ENCODE results near the gene SSTR3.
"Not testable (repeated sequence)": the region's sequence is repeated elsewhere in the genome, so short reads cannot be mapped to it uniquely, and the experiment has no call there.

SSTR3 gene

DNA sequence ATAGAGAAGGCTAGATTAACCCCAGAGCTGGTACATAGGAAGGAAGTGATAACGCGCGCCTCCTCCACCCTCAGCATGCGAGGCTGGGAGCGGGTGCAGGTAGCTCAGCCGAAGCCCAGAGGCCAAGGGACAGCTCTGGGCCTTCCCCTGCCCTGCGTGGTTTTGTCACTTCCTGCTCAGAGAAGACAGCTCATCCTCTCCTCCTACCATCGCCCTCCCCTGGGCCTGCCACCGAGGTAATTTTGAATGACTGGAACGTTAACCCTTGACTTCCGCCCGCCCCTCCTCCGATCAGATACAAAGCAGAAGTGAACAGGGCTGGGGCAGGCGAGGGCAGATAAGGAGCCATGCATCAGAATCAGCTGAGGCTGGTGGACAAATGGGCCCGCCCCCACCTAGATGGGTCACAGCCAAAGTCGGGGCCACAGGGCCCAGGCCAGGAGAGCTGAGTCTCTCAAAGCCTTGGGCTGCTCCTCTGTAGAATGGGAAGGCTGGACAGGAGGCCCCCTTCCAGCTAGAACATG lies 30.2 kb upstream of the SSTR3 start:
- DNase-seq (ENCODE audit: low read depth in 1 of 2, low spot score in 1 of 2), result peak; percentile 65 to 84

- no peak for DNase-seq (ENCODE audit: low read depth in 1 of 2, low spot score in 1 of 2)
Measured at GRCh38 chr22:37241351-37242142, 29.3 kb upstream of the SSTR3 start.

- no peak for DNase-seq (ENCODE audit: low read depth in 1 of 2, low spot score in 1 of 2)
Measured at GRCh38 chr22:37240941-37241320, 28.7 kb upstream of the SSTR3 start.

DNA sequence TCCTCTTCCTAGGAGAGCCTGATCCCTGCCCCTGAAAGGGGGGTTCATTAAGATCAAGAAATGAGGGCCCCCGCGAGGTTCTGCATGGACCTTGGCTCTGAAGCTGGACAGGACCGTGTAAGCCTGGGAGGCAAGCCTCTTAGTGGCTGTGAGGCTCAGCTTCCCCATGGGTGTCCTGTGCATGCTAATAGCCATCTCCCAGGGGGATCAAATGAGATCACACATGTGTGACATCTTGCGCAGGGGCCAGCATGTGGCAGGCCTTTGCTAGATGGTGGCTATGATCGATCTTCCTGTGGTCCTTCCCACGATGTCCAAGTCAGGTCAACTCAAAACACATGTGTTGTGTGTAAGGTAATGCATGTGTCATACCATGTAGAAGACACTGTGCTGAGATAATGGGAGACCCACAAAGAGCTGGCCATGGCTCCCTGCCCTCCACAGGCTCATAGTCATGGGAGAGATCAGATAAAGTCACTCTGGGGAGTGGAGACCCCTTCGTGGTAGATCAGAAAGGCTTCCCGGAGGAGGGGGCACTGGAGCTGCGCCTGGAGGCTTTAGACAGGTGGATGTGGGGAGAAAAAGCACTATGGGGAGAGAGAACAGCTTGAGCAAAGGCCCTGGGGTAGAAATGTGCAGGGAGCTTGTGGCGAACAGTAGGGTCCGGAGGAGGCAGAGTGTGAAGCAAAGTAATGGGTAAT lies 28.1 kb upstream of the SSTR3 start:
- DNase-seq (ENCODE audit: low read depth in 1 of 2, low spot score in 1 of 2), result no peak

GRCh38 chr22:37239336-37240239 lies 27.3 kb upstream of the SSTR3 start:
- no peak for DNase-seq (ENCODE audit: low read depth in 1 of 2, low spot score in 1 of 2)

GRCh38 chr22:37237371-37238268 lies 25.3 kb upstream of the SSTR3 start:
- DNase-seq (ENCODE audit: low read depth in 1 of 2, low spot score in 1 of 2), result no peak

GRCh38 chr22:37235897-37236607 lies 23.8 kb upstream of the SSTR3 start:
- no peak for DNase-seq (ENCODE audit: low read depth in 1 of 2, low spot score in 1 of 2)

- no peak for DNase-seq (ENCODE audit: low read depth in 1 of 2, low spot score in 1 of 2)
Measured at GRCh38 chr22:37234736-37235711, 22.7 kb upstream of the SSTR3 start.

DNA sequence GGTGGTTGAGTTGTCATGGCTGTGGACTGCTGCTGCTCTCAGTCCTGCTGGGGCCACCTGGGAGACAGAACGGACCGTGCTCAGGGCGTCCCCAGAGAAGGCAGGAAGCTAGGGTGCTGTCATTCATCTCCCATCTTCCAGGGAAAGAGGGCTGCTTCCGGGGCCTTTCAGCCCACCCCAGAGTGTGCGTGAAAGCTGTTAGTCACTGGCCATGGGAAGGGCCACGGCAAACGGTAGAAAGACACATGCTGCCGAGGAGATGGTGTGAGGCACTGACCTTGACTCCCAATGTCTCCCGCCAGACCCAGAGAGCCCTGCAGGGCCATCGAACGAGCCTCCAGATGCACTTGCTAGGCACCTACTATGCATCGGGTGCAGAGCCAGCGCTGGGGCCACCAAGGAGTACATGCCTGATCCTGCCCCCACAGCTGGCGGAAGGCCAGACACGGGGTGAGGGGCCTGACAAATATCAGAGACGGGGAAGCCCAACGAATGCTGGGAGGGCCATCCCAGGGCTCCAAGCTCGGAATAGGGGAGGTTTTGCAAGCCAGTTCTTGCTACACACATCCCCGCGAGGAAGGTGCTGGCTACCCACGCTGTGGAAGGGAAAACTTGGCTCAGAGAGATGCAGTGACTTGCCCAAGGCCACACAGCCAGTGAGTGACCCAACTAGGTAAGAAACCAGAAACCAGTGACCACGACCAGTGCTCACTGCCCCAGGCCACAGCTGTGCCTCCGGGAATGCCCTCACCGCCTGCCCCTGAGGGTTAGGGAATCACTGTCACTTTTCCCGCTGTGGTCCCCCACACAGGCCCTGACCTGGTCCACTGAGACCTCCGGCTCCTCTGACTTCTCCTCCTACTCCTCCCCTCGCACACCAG lies 21.7 kb upstream of the SSTR3 start:
- DNase-seq (ENCODE audit: low read depth in 1 of 2, low spot score in 1 of 2), result no peak

GRCh38 chr22:37233371-37233750 lies 21.1 kb upstream of the SSTR3 start:
- not testable (repeated sequence) for DNase-seq (ENCODE audit: low read depth in 1 of 2, low spot score in 1 of 2)

DNA sequence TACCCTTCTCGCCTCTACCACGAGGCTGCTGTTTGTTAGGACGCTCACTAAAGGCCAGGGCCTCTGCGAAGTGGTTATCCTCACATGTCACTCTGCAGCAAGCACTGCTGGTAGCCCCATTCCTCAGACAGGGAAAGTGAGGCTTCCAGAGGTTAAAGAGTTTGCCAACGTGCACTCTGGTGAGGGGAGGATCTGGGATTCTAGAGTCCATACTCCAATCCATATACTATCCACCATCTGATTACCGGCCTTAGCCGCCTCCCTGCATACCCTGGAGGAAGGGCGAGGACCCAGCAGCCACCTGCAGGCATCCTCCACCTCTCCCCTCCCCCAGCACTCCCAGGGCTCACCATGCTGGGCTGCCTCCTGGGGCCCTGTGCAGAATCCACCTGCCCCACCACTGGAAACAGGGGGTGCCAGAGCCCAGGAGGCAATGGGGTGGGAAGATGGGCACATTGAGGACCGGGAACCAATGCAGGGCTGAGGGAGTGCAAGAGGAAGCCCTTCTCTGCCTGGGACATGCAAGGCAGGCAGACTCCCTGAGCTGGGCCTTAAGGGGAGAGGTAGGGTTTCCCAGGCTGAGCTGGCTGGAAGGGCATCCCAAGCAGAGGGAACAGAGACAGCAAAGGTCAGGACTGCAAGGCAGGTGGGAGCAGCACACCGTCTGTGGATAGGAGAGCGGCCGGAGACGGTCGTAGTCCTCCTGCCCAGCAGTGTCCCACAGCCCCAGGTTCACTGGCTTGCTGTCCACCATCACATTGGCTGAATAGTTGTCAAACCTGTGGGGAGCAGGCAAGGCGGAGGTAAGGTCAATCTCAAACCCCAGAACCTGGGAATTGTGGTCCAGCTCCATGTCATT lies 20.1 kb upstream of the SSTR3 start:
- DNase-seq (ENCODE audit: low read depth in 1 of 2, low spot score in 1 of 2), result no peak

DNA sequence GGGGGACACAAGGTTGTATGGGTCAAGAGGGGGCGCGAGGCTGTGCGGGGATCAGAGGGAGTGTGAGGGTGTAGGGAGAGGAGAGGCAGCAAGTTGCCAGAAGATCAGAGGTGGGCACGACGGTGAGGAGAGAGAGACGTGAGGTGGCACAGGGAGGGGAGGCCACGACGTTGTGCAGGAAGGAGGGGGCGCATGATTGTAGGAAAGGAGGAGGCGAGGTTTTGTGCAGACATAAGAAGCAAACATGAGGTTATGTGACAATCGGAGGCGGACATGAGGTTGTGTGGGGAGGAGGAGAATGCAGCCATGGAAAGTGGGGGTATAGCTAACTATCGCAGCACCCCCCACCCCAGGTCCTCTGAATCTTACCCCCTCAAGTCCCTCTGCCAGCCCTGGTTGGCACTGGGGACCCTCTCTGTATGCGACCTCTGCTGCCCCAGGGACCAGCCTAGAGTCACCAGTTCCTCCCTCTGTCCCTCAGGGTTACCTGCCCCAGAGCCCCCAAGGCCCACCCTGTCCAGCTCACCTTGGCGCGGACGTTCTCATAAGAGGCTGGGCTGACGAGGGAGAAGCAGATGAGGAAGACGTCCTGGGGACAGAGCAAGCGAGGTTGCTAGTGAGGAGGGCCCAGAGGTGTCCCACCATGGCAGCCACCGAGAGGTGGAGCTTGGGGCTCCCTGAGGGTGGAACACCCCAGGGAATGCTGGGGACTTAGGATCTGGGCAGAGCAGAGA lies 19.3 kb upstream of the SSTR3 start:
- DNase-seq (ENCODE audit: low read depth in 1 of 2, low spot score in 1 of 2), result no peak

DNA sequence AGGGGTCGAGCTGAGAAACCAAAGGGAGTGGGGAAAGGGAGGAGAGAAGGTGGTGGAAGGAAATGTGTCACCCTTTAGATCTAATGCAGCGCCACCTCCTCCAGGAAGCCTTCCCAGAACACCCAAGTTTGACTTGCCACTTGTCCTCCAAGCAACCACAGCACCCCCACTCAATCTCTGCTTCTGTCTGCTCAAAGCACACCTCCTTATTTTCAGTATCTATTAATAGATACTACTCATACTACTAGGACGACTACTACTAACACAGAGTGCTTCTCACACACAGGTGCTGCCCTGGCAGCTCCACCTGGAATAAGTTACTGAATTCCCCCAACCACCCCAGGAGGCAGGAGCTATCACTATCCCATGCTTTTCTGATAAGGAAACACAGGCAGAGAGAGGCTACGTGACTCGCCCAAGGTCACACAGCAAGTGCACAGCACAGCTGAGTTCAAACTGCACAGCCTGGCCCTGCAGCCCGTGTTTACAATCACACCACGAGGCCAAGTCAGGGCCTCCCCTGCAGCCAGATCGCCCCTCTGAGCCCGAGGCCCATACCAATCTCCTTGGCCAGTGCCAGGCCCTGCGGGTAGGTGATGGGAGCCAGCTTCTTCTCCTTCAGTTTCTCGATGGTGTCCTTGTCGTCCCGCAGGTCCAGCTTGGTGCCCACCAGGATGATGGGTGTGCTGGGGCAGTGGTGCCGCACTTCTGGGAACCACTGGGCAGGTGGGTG lies 18.6 kb upstream of the SSTR3 start:
- DNase-seq (ENCODE audit: low read depth in 1 of 2, low spot score in 1 of 2), result no peak

DNA sequence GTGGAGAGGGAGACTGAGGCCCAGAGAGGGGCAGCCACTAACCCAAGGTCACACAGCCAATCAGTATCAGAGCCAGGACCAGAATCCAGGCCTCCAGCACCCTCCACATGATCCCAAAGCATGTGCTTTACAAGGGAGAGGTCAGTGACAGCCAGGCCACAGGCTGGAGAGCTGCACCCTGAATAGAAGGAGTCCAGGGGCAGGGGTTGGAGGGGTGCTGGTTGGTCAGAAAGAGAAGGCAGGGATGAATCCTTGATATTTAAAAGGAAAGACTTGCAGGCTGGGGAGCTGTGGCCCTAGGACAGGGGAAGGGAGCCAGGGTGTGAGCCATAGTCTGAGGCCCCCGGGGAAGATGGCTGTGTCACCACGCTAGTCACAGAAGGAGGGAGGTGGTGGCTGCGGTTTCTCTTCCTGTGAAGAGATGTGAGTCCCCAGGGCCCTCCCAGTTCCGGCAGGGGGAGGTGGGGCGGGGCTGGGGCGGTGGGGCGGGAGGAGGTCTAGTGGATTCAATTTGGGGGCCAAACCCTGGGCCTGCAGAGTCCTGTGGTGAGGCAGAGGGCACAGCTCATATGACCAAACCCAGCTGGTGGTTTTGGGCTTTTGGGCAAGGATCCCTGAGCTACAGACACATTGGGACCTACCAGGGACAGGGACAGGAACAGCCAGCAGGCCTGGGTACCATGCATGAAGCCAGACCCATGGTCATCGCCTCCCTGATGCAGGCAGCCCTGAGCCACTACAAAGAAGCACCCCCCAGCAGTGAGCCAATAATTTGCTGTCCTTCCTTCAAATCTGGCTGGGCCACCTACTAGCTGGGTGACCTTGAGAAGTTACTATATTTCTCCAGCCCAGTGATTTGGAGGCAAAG lies 17.8 kb upstream of the SSTR3 start:
- DNase-seq (ENCODE audit: low read depth in 1 of 2, low spot score in 1 of 2), result peak; percentile 81 to 84
